ENCODE data around the gene TMEM164.

Gene TMEM164

DNA sequence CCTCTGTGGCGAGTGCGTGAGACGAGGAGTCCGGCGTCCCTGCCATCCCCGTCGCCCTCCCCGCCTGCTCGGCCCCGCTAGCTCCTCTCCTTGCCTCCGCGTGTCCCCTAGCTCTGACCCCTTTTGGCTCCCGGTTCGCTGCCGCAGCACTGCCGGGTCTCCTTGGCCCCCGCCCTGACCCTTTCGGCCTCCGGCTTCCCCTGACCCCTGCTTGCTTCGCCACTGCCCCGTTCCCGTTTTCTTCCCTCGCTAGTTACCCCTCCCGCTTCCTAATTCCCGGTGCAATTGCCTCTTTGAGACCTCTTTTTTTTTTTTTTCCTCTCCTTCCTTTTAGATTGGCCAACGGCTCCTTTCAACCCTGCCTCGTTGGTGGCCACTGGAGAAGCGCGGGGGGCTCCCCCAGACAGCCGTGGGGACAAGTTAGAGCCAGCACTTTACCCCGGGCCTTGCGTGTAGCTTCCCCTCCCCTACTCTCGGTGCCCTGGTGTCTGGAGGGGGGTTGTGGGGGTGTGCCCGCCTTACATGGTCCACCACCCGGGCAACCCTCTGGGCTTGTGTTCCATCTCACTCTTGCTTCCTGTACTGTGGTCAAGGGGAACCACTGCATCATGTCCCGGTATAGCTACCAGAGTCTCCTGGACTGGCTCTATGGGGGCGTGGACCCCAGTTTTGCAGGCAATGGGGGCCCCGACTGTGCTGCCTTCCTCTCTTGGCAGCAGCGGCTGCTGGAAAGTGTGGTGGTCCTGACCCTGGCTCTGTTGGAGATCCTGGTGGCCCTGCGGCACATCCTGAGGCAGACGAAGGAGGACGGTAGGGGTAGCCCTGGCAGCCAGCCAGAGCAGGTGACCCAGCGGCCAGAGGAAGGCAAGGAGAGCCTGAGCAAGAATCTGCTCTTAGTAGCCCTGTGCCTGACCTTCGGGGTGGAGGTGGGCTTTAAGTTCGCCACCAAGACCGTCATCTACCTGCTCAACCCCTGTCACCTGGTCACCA lies 548 bp downstream of the TMEM164 start:
- no peak for DNase-seq (ENCODE audit: low read depth in 1 of 2, low spot score in 1 of 2)

DNA sequence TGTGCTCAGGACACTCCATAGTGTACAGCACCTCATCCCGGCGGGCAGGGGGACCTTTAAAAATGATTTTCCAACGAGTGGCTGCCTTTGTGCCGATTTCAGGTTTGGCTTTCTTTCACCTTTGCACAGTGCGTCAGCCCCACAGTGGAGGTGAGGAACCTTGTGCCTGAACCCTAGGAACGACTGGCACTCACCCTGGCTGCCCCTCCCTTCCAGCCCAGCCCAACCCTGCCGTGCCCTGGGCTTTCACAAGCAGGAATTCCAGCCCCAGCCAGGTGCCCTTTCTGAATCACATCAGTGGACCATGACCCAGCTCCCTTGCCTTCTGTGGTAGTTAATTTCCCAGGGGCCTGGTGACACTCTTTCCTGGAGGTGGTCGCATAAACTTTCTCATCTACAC lies 1.3 kb downstream of the TMEM164 start:
- no peak for DNase-seq (ENCODE audit: low read depth in 1 of 2, low spot score in 1 of 2)

DNA sequence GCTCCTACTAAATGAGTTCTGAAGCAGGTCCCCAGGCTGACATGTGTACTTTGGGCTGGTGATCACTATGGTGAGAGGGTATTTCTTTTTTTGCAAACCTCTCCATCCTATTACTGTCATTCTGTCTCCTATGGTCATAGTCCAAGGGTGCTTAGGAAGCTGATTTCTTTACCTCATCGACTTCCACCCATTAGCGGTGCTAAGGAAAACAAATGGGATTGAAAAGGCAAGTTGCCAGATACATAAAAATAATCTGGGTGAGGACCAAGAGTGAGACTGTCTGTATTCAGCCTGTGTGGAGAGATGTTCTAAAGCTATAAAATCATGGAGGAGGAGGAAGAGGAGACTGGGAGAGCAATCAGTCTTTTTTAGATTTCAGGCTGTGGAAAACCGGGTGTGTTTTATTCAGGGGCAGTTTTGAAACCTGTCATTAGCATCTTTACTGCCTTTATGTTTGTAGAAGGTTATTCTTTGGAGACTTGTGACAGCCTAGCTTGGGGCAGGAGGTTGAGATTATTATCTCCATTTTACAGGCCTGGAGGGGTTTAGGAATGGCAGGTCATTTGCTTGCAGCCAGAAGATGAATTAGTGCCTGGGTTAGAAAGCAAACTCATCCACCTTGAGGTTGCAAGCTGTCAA lies 1.9 kb downstream of the TMEM164 start:
- no peak for DNase-seq (ENCODE audit: low read depth in 1 of 2, low spot score in 1 of 2)

DNA sequence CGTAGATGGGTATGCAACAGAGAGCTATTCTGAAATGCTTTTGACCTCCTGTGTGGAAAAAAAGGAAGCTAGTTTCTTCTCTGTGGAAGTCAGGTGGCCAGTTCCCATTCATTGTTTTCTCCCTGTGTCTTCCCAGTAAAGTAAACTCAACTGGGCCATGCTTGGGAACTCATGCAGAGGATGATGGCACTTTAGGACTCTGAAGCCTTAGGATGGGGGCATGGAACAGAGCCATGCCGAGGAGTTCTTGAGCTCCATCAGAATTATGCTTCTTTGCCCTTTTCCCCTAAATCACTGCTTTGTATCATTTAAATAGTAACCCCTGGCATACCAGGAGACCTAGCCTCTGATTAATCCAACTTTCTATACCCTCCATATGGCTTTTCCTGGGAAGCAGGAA lies 3.2 kb downstream of the TMEM164 start:
- no peak for DNase-seq (ENCODE audit: low read depth in 1 of 2, low spot score in 1 of 2)

DNA sequence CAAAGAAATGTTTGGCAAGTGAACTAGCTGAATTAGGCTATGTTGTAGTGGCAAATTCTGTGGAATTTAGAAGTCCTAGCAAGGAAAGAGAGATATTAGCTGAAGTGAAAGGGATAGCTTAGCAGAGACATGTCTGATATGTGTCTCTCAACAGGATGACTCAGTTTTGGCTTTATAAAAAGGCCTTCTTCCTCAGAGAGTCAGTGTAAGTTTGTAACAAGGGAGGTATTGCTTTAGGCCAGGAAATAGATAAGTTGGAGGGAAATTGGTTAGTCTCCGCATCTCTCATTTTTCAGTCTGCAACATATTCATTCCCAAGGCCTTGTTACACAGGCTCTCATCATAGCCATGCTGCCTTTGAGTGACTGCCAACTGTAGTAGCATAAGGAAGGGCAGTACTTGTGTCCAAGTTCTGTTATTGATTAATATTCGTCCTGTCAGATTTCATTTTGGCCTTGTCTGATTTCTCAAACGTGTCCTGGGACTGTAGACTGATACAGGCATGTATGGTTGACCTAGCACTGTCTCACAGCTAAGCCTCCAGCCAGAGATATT lies 4.0 kb downstream of the TMEM164 start:
- DNase-seq (ENCODE audit: low read depth in 1 of 2, low spot score in 1 of 2): no peak

DNA sequence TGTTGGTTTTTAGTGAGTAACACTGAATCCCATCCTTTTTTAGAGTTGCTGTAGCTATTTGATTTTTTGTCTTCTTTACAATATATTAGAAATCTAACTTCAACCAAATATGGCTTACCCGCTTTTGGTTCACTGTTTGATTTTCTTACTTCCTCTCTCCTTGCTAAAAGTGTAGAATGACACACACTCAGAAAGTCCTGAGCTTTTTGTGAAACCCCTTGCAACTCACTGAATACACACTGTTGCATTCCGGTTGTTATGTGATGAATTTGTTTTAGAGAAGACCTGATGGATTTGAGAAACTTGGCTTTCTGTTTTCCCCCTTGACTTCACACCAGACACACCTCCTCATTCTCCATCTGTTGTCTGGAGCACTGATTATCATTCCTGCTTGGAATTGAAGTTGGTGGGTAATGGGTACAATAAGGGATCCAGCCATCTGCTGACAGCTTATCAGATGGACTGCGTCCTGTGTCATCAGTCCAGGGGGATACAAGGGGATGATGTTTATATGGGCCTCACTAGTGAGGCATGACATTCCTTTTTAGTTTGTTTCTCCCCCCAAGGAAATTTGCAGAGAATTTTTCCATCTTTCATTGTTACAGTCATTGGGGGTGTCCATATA lies 5.2 kb downstream of the TMEM164 start:
- no peak for DNase-seq (ENCODE audit: low read depth in 1 of 2, low spot score in 1 of 2)

DNA sequence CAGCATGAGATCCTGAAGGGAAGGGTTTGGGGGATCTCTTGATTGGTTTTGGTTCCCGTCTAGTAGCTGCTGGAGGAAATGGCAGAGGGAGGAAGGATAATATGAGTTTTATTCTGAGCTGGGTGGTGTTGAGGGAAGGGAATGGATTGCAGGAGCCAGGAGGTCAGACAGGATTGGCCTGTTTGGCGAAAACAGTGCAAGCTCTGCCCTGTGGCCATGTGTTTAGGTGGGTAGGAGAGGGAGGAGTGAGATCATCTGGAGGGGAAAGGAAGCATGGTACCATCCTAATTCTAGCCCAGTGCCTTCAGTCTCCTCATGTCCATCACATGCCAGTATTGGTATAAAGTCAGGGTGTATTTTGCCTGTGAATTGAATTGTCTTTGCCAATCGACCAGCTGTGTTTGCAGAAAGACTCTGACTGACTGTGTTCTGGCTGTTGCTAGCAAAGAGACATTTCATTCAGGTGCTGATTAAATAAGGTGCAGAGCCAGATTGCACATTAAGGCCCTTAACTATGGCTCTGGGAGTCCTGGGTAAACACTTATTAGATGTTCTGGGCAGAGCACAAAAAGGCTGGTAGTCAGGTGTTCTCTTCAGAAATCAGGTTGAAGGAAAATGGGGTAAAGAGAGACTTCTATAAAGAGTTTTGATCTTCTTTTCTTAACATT lies 10.0 kb downstream of the TMEM164 start:
- DNase-seq (ENCODE audit: low read depth in 1 of 2, low spot score in 1 of 2): no peak

DNA sequence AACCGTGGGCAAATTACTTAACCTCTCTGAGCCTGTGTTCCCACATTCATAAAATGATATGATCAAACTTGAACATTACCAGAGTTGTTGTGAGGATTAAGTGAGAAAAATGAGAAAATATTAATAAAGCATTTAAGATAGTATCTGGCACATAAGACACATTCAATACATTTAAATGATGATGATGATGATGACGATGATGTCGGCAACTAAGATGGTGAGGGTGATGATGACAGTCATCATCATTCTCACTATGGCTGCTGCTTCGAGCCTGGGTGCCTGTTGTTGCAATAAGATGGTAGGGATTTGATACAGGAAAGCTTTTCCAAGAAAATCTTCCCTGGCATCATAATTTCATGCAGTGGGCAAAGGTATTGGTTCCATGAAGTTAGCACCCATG lies 11.1 kb downstream of the TMEM164 start:
- DNase-seq (ENCODE audit: low read depth in 1 of 2, low spot score in 1 of 2): no peak

DNA sequence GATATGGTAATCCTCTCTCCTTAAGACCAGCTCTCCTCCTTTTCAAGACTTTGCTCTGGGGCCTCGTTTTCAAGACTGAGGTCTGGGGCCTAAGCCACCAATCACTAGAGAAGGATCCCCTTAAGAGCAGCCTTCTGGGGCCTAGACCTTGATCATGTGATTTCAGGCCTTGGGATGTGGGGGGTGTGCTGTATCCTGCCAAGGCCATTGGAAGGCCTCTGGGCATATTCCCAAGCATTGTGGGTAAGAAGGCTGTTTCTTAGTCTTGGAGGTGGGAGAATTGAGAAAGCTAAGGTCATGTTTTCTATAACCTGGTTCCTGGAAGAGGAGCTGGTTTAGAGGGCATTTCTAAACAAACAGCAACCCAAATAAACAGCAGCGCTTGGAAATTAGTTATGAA lies 12.1 kb downstream of the TMEM164 start:
- DNase-seq (ENCODE audit: low read depth in 1 of 2, low spot score in 1 of 2): no peak

DNA sequence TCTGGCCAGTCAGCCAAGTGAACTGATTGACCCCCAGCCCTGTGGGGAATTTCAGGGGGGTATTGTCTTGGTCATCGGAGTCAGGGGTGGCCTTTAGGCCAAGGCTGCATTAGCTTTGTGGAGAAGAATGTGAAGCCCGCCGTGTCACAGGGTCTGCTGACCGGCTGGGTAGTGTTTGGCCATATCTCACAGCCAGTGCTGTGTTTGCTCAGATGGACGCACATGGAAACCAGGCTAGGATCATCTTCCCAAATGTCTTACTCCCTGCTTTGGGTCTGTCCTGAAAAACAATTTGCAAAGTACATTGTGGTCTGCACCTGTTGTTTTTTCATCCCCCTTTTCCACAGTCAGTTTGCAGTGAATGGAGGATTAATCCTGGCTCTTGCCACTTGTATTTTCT lies 13.0 kb downstream of the TMEM164 start:
- DNase-seq (ENCODE audit: low read depth in 1 of 2, low spot score in 1 of 2): no peak

DNA sequence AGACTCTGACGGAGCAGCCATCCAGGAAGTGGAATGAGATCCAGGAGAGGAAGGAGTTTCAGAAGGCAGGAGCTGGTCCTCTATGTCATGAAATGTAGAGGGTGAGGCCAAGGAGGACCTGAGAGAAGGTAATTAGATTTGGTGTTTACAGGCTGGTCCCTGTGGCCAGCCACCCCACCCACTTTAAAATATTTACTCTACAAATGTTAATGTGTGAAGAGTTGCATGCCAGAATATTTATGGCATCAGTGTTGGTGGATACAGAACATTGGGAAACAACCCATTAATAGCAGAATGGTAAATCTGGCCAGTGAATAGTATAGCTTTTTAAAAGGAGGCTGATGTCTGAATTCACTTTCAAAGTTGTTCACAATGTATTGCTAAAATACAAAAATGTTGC lies 17.6 kb downstream of the TMEM164 start:
- DNase-seq (ENCODE audit: low read depth in 1 of 2, low spot score in 1 of 2): no peak

DNA sequence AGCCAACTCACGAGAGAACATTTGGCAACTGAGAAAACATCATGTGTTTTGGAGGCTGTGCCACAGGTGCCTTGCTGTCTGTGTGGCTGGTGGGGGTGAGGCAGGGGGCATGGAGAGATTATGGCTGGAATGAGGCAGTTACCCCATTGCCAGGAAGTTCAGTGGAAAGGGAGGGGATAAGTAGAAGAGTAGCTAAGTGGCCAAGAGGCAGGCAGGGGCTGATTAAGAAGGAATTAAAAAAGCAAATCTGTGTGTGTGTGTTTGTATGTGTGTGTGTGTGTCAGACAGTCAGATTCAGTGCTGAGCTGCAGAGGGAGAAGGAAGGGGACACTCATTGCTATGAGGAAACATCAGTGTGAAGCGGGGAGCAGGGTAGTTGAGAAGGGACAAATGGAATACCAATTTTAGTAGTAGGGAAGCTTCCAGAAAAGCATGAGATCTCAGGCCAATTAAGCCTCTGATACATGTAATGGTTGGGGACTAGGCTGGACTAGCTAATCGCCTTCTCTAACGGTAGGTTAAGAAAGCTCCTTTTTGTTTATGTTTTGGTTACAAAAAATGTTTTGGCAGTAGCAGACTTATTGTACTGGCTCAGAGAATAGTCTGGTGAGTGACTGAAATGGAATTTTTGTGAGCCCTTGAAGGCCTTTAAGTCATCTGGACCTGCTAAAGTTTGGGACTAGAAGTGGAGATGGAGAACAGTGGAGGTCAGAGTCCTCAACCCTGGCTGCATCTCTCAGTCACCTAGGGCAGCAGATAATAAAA lies 18.5 kb downstream of the TMEM164 start:
- DNase-seq (ENCODE audit: low read depth in 1 of 2, low spot score in 1 of 2): no peak

DNA sequence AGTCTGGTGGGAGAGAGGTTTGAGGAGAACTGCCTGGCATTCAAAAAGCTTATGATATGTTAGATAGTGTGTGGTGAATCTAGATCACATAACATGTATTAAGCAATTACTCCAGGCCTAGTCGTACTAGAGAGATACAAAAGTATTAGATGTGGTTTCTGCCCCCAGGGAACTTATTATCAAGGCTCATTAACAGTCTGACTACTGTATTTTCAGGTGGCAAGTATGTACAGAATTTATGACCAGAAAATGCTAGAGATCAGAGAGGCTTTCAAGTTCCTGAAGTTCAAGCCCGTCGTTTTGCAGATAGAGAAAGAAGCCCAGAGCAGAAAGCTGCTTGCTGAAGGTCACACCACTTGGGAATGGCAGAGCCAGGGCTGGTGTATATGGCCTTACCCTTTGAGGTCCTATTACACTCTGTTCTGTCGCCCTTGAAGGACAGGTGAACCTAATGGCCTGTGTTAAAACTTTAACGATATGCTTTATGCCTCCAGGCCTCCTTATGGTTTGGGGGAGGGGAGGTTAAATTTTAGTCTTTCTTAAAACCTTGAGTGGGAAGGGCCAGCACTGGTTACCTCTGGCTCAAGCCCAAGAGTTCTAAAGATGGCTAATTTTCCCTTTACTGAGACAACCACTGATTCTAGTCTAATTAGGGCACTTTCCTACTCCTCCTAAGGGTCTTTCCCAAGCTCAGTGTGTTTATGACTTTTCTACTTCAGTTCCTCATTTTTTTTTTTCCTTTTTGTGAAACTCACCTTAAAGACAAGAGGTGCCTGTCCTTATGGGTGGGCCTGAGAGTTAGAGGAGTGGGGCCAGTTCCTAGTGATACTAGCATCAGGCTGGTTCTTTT lies 19.9 kb downstream of the TMEM164 start:
- DNase-seq (ENCODE audit: low read depth in 1 of 2, low spot score in 1 of 2): no peak

DNA sequence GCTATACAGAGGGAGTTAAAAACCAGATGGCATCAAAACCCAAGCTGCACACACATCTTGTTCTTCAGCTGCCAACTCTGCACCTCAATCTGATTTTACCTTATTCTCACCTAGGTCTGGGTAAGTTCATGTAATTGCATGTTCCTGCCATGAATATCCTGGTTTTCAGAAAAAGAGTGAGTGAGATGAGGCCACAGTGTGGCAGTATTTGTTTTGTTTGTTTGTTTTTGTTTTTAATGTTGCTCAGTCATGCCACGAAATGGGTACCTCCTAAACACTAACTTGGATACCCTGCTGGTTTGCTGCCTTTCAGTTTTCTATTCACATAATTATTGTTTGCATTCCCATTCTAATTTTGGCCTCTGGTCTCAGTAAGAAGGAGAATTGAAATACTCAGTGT lies 22.5 kb downstream of the TMEM164 start:
- DNase-seq (ENCODE audit: low read depth in 1 of 2, low spot score in 1 of 2): no peak

DNA sequence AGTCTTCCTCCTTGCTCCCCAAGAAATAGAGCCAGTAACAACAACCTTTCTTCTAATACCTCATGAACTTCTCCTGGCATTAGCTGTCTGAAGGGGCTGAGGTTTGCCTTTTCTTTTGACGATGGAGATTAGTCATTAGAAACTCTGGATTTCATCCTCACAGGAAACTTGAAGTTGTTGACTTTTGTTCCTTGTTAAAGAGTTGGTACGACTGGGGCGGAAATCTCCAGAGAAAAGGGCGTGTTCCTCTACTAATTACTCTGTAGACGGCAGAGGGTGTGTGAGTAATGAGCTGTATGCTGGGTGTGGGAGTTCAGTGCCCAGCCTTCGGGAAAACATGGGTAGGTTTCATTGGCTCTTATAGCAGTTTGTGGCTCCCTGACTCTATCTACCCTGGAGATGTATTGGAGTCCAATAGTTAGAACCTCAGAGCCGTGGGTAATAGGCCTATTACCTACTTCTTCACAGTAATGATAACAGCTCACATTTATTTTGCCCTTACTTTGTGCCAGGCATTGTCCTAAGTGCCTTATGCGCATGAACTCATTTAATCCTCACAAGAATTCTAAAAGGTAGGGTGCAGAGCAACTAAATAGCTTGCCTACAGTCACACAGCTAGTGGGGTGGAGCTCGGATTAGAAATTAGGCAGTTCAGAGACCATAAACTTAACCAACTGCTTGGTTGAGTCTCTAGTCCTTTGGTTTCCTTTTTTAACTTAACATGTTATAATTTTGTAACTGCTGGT lies 23.4 kb downstream of the TMEM164 start:
- DNase-seq (ENCODE audit: low read depth in 1 of 2, low spot score in 1 of 2): no peak

DNA sequence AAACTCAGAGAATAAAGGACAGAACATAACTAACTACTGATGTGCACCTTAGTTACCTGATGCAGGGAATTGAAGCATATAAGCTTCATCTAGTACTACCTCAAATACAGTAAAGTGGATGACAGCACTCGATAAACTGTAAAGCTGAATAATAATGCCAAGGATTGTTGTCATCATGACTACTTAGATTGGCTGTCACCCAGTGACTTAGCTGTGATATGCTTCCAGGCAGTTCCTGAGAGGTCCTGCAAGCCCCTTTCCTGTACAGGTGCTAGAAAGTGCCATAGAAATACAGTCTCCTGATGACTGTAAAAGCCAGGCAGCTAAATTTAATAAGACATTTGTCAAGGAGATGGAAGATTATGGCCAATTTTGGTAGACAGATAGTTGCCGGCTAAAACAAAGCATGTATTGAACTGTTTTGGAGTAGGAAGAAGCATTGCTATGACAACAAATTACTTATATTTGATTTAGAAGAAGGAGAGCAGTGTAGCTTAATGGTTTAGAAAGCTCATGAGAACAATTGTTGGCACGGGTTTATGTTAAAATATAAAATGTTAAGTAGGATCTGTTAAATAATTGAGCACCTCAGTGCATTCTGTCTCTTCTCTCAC lies 29.7 kb downstream of the TMEM164 start:
- no peak for DNase-seq (ENCODE audit: low read depth in 1 of 2, low spot score in 1 of 2)

DNA sequence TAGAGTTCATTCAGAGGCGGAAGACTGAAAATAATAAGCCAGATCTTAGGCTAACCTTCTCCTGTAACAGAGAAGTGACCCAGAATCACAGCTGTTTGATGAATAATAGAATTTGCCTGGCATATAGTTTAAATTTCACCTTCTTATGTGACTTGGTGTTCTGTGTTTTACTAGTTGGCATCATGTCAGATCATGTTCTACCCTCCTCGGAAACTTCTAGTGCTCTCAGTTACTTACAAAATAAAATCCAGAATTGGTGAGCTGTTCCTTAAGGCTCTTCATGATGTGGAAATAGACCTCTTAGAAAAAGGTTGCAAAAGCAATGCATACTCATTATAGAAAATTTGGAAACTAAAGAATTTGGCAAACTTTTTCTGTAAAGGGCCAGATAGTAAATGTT lies 31.1 kb downstream of the TMEM164 start:
- DNase-seq (ENCODE audit: low read depth in 1 of 2, low spot score in 1 of 2): no peak

Data from activated CD4-positive, alpha-beta T cell treated with anti-CD3 and anti-CD28 coated beads, Interleukin-2, amount 50 U/mL, for 24 hours (primary cell).